ENCODE measurements around the gene ARPC5. TPM values are rescaled to one million over a fixed set of nuclear protein-coding genes. Genes with fewer than 3 reads are reported as not detected.

The ARPC5 gene
- total RNA-seq, 2 donors from 2014 or later = 39.2 to 47.0 TPM

DNA sequence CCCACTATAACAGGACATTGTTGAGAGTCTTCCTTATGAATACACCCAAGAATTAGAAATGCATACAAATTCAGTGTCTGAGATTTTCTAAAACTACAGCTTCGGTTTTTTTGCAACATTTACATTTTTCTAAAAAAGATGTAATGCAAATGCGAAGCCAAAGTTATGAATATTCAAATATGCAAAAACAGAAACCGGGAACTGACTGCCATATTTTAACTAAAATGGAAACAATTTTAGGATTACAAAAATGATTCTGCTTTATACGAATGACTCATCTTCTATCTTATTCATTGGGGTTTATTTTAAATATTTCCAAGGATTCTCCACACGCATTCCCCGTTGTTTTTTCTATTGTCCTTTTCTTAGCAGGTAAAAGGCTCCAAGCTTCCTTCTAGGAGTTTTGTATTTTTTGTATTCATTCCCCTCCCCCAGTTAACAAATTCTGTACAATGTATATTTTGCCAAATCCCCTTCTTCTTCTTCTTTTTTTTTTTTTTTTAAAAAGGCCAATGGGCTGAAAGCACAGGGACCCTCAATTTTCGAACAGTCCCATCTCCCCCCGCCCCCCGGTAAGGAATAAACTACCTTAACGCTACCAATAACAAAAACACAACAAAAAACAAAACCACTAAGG is 1.0 kb downstream of the ARPC5 start:
- H3K9me3 ChIP-seq = no peaks in the 10 kb centered on the region
- peaks cover 0 to 44% of the 10 kb centered on the region in 2 donors for H3K4me1 ChIP-seq
- no peak for DNase-seq (ENCODE audit: low spot score)
- TF ChIP-seq, protein P1, sequence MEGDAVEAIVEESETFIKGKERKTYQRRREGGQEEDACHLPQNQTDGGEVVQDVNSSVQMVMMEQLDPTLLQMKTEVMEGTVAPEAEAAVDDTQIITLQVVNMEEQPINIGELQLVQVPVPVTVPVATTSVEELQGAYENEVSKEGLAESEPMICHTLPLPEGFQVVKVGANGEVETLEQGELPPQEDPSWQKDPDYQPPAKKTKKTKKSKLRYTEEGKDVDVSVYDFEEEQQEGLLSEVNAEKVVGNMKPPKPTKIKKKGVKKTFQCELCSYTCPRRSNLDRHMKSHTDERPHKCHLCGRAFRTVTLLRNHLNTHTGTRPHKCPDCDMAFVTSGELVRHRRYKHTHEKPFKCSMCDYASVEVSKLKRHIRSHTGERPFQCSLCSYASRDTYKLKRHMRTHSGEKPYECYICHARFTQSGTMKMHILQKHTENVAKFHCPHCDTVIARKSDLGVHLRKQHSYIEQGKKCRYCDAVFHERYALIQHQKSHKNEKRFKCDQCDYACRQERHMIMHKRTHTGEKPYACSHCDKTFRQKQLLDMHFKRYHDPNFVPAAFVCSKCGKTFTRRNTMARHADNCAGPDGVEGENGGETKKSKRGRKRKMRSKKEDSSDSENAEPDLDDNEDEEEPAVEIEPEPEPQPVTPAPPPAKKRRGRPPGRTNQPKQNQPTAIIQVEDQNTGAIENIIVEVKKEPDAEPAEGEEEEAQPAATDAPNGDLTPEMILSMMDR (IDR thresholded peaks at IDR 0.05) = no peak
- H3K4me3 ChIP-seq = peak overlapping the region; percentile 78 to 91
- peaks cover 14% of the 10 kb centered on the region for H3K36me3 ChIP-seq
- peak overlapping the region; percentile 94 to 97 for H3K27ac ChIP-seq
- no peaks in the 10 kb centered on the region for H3K27me3 ChIP-seq

DNA sequence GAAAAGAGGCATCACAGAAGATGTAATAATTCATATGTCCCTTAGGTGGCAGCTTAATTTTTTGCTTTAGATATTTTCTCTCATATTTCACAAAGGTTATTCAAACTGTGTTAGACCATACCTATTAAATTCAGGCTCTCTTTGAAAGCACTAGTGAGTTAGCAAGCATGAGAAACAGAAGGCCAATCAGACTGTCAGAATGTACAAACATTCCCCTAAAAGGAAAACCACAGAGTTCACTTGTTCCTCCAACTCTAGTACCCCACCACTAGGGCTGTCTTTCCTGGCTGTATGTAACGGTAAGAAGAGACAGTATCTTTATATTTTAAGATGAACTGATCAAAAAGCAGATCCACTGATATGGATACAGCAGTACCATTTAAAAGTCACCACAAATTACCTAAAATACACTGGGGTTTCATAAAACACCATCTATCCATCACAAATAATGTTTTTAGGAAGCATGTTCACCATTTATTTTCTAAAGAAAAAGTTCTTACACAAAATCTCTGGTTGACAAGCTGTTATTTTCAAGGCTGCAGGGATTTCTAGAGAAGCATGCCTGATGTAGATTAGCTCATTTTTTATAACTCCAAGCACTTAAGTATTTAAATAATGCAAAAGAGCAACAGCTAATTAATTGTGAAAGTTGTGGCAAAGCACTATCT is 1.8 kb downstream of the ARPC5 start:
- Histone ChIP-seq H3K27ac (peak overlapping the region; percentile 94 to 97), H3K9me3 (no peaks in the 10 kb centered on the region), H3K4me1 (peaks cover 0 to 47% of the 10 kb centered on the region in 2 donors), H3K36me3 (peaks cover 21% of the 10 kb centered on the region), H3K4me3 (peak overlapping the region; percentile 78 to 91), H3K27me3 (no peaks in the 10 kb centered on the region)
- TF ChIP-seq, protein P1 (IDR thresholded peaks at IDR 0.05) = peak; percentile 22 to 63
- no peak for DNase-seq (ENCODE audit: low spot score)

DNA sequence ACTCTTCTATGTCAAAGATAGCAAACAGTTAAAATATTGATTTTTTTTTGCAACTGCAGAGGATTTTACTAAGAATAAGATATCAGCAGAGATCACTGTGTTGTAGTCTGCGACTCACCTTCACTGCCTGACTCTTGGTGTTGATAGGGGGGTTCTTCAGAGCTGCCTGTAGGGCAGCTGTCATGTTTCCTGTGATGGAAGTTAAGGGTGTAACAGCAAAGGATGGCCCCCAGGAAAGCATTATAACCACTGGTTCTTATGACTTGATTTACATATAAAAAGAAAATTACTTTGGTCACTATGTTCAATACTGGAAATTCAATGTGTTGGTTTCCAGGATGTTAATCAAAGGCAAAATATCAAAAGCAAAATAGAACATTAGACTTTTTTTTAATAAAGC is 2.6 kb downstream of the ARPC5 start:
- Histone ChIP-seq H3K4me3 (peak overlapping the region; percentile 78 to 91), H3K9me3 (no peaks in the 10 kb centered on the region), H3K27ac (peak overlapping the region; percentile 94 to 97), H3K27me3 (no peaks in the 10 kb centered on the region), H3K36me3 (peaks cover 28% of the 10 kb centered on the region), H3K4me1 (peaks cover 0 to 53% of the 10 kb centered on the region in 2 donors)
- no peak for DNase-seq (ENCODE audit: low spot score)
- TF ChIP-seq, protein P1 (IDR thresholded peaks at IDR 0.05) = no peak

DNA sequence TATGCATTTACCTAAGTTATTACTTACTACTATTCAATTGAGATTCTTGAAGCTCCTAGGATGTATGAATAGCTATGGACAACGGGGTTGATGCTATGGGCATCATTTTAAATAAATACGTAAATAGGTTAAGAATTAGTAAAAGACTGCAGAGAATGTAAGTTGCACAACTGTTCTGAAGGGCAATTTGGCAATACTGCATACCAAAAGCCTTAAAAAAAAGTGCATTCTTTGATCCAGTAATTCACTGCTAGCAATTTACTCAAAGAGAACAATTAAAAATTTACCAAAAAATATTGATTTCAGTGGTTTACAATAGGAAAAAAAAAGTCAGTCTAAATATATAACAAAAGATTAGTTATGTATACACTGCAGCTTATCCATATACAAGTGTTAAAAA is 3.5 kb downstream of the ARPC5 start:
- Histone ChIP-seq H3K36me3 (peaks cover 33% of the 10 kb centered on the region), H3K27ac (peak overlapping the region in 1 of 2 donors; percentile 97), H3K4me1 (peaks cover 0 to 58% of the 10 kb centered on the region in 2 donors), H3K4me3 (peak overlapping the region; percentile 12 to 91), H3K9me3 (no peaks in the 10 kb centered on the region), H3K27me3 (no peaks in the 10 kb centered on the region)
- TF ChIP-seq, protein P1 (IDR thresholded peaks at IDR 0.05) = no peak
- no peak for DNase-seq (ENCODE audit: low spot score)

DNA sequence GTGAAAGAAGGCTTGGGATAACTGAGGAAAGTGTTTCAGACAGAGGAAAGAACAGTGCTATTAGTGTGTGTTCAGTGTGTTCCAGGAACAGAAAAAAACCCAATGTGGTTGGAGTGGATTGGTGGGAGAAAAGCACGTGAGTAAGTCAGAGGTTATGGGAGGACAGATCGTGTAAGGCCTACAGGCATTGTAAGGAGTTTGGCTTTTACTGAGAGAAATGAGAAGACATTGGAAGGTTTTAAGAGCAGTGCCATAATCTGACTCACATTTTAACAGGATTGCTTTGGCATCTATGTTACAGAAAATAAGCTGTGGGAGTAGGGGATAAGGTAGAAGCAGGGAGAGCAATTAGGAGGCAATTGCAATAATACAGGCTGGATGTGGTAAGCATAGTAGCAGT is 4.8 kb downstream of the ARPC5 start:
- TF ChIP-seq, protein P1 (IDR thresholded peaks at IDR 0.05) = no peak
- peak overlapping the region in 1 of 2 donors; percentile 18 for H3K27ac ChIP-seq
- H3K4me3 ChIP-seq = no peak overlapping the region
- H3K4me1 ChIP-seq = peaks cover 0 to 61% of the 10 kb centered on the region in 2 donors
- H3K27me3 ChIP-seq = no peaks in the 10 kb centered on the region
- H3K36me3 ChIP-seq = peaks cover 38% of the 10 kb centered on the region
- DNase-seq (ENCODE audit: low spot score) = no peak
- H3K9me3 ChIP-seq = no peaks in the 10 kb centered on the region

Measured in right atrium auricular region (tissue), 2 donors.